Sigmoid colon (tissue), 7 donors: ENCODE data around the gene OLIG1. TPM values are rescaled to one million over a fixed set of nuclear protein-coding genes. Genes with fewer than 3 reads are reported as not detected.
A peak's percentile ranks its signal among the peaks of the same experiment; 100 is the strongest.

Source experiments
- DNase-seq: peaks from one replicate; pipeline ENCODE4 v3.0.0-alpha.2; 2019
- H3K27ac ChIP-seq, 4 donors: fragments of 200-600 bp; sonication (generic); one replicate each; pipeline ENCODE4 v1.5.1; 2016 to 2019; ENCODE audit warnings: mild to moderate bottlenecking in 1 of 4
- H3K27me3 ChIP-seq, 3 donors: fragments of 200-600 bp; sonication (generic); one replicate each; pipeline ENCODE4 v1.5.1; 2019; ENCODE audit warnings: mild to moderate bottlenecking in 1 of 3
- H3K36me3 ChIP-seq, 4 donors: fragments of 200-600 bp; sonication (generic); one replicate each; pipeline ENCODE4 v1.5.1; 2016 to 2019
- H3K4me1 ChIP-seq, 4 donors: fragments of 200-600 bp; sonication (generic); one replicate each; pipeline ENCODE4 v1.5.1; 2017 to 2019
- H3K4me3 ChIP-seq, 4 donors: fragments of 200-600 bp; sonication (generic); one replicate each; pipeline ENCODE4 v1.5.1; 2017 to 2019; ENCODE audit warnings: mild to moderate bottlenecking in 2 of 4, moderate library complexity in 1 of 4
- H3K9me3 ChIP-seq, 4 donors: fragments of 200-600 bp in 3 of 4; sonication (generic) in 3 of 4; one replicate each; pipeline versions ENCODE4 v1.5.1 to v1.6.1; 2013 to 2019
- EP300 ChIP-seq, 4 donors: sonication (generic); formaldehyde crosslinking; IDR thresholded peaks; one replicate each; pipeline ENCODE4 v1.6.1; 2017; ENCODE audit warnings: antibody characterized with exemption in 4 of 4
- POLR2A ChIP-seq, 2 donors: fragments of 450-650 bp; IDR thresholded peaks; one replicate each; pipeline ENCODE4 v1.6.1; 2016; ENCODE audit warnings: antibody characterized with exemption in 2 of 2, mild to moderate bottlenecking in 2 of 2, moderate library complexity in 2 of 2
- POLR2AphosphoS5 ChIP-seq, 4 donors: sonication (generic); formaldehyde crosslinking; IDR thresholded peaks; one replicate each; pipeline ENCODE4 v1.6.1; 2017; ENCODE audit warnings: antibody characterized with exemption in 4 of 4
- WGBS, 2 donors: extraction: QIAGEN DNeasy Blood & Tissue Kit; methylation state at CpG; one replicate each; pipeline ENCODE4 v1.1.7; 2013; 5-methylcytosine and 5-hydroxymethylcytosine counted together
- intact Hi-C: fragments of 100-400 bp; cut with DNase I; formaldehyde crosslinking; loops from one replicate; pipeline ENCODE4 v1.15.1; 2023
- polyA plus RNA-seq, 3 donors: library from polyadenylated mRNA; stranded (reverse); fragments of 200-250 nt; gene quantifications; one replicate each; pipeline ENCODE4 v1.2.3, GENCODE V29; 2013
- total RNA-seq, 4 donors: library from RNA; depleted of rRNA; stranded (reverse); fragments of >200 nt; gene quantifications; one replicate each; pipeline ENCODE4 v1.1.0, GENCODE V29; 2016
- TF ChIP-seq, protein P1 (sequence below), 4 experiments: fragments of 450-650 bp in 3 of 4; fragments of 200-600 bp in 1 of 4; IDR thresholded peaks; one replicate each; pipeline ENCODE4 v1.5.1; 2016 to 2019; ENCODE audit warnings: antibody characterized with exemption in 4 of 4, mild to moderate bottlenecking in 3 of 4, moderate library complexity in 2 of 4
- donor health status: healthy with polysubstance abuse.
- donor health status: Bipolar disorder and iron deficiency.
- donor health status: healthy.

The OLIG1 gene
- total and polyA plus RNA-seq, 7 donors = not detected

DNA sequence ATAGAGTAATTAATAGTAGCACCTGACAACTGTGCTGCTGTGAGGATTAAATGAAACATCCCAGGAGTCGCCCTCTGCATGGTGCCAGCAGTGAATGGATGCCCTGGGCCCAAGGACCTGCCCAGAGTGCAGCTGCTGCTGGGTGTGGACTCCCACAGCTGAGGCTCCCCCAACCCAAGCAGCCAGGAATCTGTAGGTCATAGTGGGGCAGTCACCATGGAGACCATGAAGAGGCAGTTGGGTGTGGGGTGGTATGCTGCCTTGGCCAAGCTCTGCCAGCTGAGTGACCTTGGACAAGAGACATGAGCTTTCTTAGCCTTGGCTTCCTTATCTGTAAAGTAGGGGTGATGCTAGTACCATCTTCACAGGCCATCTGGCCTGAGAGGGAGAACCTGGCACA lies 34.8 kb upstream of the OLIG1 start:
- Histone ChIP-seq H3K36me3 (no peaks in the 10 kb centered on the region), H3K4me3 (no peak overlapping the region), H3K27me3 (peaks cover 8 to 75% (median 59%) of the 10 kb centered on the region in 3 donors), H3K27ac (no peak overlapping the region), H3K4me1 (no peaks in the 10 kb centered on the region), H3K9me3 (no peaks in the 10 kb centered on the region)
- DNase-seq = peak; percentile 28
- intact Hi-C loops = no loop called here
- 65 to 84% methylated on average over 1 of the region's 1 CpG for WGBS, 2 donors
- TF ChIP-seq EP300 (IDR thresholded peaks at IDR 0.05) = no peak
- no peak for TF ChIP-seq POLR2AphosphoS5 (IDR thresholded peaks at IDR 0.05)
- TF ChIP-seq, protein P1, sequence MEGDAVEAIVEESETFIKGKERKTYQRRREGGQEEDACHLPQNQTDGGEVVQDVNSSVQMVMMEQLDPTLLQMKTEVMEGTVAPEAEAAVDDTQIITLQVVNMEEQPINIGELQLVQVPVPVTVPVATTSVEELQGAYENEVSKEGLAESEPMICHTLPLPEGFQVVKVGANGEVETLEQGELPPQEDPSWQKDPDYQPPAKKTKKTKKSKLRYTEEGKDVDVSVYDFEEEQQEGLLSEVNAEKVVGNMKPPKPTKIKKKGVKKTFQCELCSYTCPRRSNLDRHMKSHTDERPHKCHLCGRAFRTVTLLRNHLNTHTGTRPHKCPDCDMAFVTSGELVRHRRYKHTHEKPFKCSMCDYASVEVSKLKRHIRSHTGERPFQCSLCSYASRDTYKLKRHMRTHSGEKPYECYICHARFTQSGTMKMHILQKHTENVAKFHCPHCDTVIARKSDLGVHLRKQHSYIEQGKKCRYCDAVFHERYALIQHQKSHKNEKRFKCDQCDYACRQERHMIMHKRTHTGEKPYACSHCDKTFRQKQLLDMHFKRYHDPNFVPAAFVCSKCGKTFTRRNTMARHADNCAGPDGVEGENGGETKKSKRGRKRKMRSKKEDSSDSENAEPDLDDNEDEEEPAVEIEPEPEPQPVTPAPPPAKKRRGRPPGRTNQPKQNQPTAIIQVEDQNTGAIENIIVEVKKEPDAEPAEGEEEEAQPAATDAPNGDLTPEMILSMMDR (IDR thresholded peaks at IDR 0.05) = no peak
- no peak for TF ChIP-seq POLR2A (IDR thresholded peaks at IDR 0.05)

DNA sequence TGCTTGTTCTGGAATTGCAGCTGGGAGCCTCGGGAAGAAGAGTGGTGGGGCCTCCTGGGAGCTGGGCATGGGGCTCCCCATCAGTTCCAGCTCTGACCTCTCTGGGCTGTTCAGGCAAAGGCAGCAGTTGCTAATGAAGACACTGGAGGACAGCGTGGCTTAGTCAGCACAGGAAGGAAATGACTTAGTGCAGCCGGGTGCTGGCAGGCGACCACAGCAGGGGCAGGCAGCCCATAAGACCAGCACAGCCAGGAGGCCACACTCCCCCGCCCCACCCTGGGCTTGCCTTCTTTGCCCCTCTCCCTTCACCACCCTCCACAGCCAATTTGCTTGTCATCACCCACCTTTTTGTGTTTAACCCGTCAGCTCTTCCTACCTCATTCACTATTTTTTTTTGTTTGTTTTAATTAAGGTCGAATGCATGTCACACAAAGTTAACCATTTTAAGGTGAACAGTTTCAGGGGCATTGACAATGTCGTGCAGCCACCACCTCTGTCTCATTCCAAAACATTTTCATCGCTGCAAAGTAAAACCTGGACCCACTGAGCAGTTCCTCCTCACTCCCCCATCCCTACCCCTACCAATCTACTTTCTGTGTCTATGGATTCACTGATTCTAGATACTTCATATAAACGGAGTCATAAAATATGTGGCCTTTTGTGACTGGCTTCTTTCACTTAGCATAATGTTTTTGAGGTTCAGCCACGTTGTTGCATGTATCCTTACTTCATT lies 33.3 kb upstream of the OLIG1 start:
- H3K36me3 ChIP-seq = no peaks in the 10 kb centered on the region
- intact Hi-C loops = no loop called here
- H3K27ac ChIP-seq = no peak overlapping the region
- no peaks in the 10 kb centered on the region for H3K4me1 ChIP-seq
- H3K9me3 ChIP-seq = no peaks in the 10 kb centered on the region
- TF ChIP-seq EP300 (IDR thresholded peaks at IDR 0.05) (no peak), POLR2AphosphoS5 (IDR thresholded peaks at IDR 0.05) (no peak), POLR2A (IDR thresholded peaks at IDR 0.05) (no peak)
- TF ChIP-seq, protein P1 (IDR thresholded peaks at IDR 0.05) = no peak
- no peak overlapping the region for H3K4me3 ChIP-seq
- peaks cover 0 to 71% (median 47%) of the 10 kb centered on the region in 3 donors for H3K27me3 ChIP-seq
- 23 to 24% methylated on average over 11 of the region's 11 CpGs for WGBS, 2 donors
- peak; percentile 68 for DNase-seq

DNA sequence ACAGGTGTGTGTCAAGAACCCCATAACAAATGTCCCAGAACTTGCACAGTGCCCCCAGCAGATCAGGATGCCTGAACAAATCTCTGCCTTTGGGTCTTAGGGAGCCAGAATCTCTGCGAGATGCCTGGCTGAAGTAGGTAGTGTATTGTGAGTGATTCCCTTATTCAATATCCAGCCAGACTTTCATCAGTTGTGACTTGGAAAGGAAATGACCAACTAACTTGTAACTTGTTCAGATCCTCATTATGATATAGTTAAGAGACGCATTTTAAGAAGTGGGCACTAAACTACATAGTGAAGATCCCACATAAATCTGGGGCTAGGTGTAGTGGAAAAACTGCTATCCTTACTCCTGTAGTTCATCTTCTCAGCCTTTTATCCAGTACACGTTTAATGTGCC lies 32.4 kb upstream of the OLIG1 start:
- Histone ChIP-seq H3K27me3 (peaks cover 0 to 71% (median 41%) of the 10 kb centered on the region in 3 donors), H3K4me3 (no peak overlapping the region), H3K4me1 (no peaks in the 10 kb centered on the region), H3K9me3 (no peaks in the 10 kb centered on the region), H3K36me3 (no peaks in the 10 kb centered on the region), H3K27ac (no peak overlapping the region)
- intact Hi-C loops = no loop called here
- TF ChIP-seq POLR2AphosphoS5 (IDR thresholded peaks at IDR 0.05) = no peak
- TF ChIP-seq, protein P1 (IDR thresholded peaks at IDR 0.05) = no peak
- no peak for TF ChIP-seq EP300 (IDR thresholded peaks at IDR 0.05)
- no peak for TF ChIP-seq POLR2A (IDR thresholded peaks at IDR 0.05)
- WGBS, 2 donors = 73 to 88% methylated on average over 3 of the region's 3 CpGs
- DNase-seq = no peak

DNA sequence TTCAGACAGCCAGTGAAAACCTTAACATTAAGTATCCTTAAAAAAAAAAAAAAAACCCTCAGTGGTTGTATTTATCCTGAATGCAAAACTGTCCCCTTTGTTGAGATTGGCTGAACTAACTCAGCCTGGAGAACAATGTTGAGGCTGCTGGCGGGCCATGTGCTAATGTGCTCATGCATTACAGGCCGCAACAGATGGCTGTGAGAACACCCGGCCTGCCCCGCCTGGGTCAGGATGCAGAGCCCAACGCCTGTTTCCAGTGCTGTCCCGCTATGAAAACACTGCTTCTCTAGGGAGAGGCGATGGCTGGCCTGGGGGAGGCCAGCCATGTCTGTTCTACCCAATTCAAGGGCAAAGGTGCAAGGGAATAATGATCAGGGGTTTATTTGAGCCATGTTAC lies 30.4 kb upstream of the OLIG1 start:
- H3K27me3 ChIP-seq = peaks cover 0 to 54% (median 22%) of the 10 kb centered on the region in 3 donors
- no peak overlapping the region for H3K4me3 ChIP-seq
- no peak overlapping the region for H3K27ac ChIP-seq
- no peaks in the 10 kb centered on the region for H3K36me3 ChIP-seq
- no peak for TF ChIP-seq POLR2AphosphoS5 (IDR thresholded peaks at IDR 0.05)
- intact Hi-C loops = no loop called here
- DNase-seq = peak; percentile 60
- H3K4me1 ChIP-seq = no peaks in the 10 kb centered on the region
- H3K9me3 ChIP-seq = no peaks in the 10 kb centered on the region
- 69 to 74% methylated on average over 7 of the region's 7 CpGs for WGBS, 2 donors

DNA sequence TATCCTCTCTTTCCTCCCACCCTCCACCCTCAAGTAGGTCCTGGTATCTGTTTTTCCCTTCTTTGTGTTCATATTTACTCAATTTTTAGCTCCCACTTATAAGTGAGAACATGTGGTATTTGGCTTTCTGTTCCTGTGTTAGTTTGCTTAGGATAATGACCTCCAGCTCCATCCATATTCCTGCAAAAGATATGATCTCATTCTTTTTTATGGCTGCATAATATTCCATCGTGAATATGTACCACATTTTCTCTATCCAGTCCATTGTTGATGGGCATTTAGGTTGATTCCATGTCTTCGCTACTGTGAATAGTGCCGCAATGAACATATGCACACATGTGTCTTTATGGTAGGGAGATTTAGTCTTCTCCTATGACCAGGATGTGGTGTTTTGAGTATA lies 29.7 kb upstream of the OLIG1 start:
- TF ChIP-seq POLR2AphosphoS5 (IDR thresholded peaks at IDR 0.05) = no peak
- TF ChIP-seq POLR2A (IDR thresholded peaks at IDR 0.05) = no peak
- no peak for TF ChIP-seq EP300 (IDR thresholded peaks at IDR 0.05)
- TF ChIP-seq, protein P1 (IDR thresholded peaks at IDR 0.05) = no peak
- H3K4me3 ChIP-seq = no peak overlapping the region
- intact Hi-C loops = no loop called here
- no peak overlapping the region for H3K27ac ChIP-seq
- peaks cover 0 to 47% (median 15%) of the 10 kb centered on the region in 3 donors for H3K27me3 ChIP-seq
- H3K9me3 ChIP-seq = no peaks in the 10 kb centered on the region
- H3K36me3 ChIP-seq = no peaks in the 10 kb centered on the region
- DNase-seq = no peak
- 89 to 95% methylated on average over 3 of the region's 3 CpGs for WGBS, 2 donors
- H3K4me1 ChIP-seq = no peaks in the 10 kb centered on the region
